CD4-positive, CD25-positive, alpha-beta regulatory T cell (primary cell): ENCODE results near the gene PXYLP1. TPM values are rescaled to one million over a fixed set of nuclear protein-coding genes. Genes with fewer than 3 reads are reported as not detected.
A peak's percentile ranks its signal among the peaks of the same experiment; 100 is the strongest.

Experiments used
- ATAC-seq, 2 donors: fragments of 150-1000 bp; cut with Tn5 transposase; one replicate each; pipeline ENCODE4 v1.10.0; 2021; ENCODE audit warnings: low read depth in 2 of 2, moderate number of reproducible peaks in 2 of 2, moderate library complexity in 1 of 2
- DNase-seq, 3 donors: peaks; one replicate each; pipeline versions ENCODE4 v3.0.0 to v3.0.0-alpha.2; 2012 to 2022; ENCODE audit warnings: mixed read lengths in 1 of 3
- H3K27ac ChIP-seq: one replicate; pipeline ENCODE4 v1.7.0; 2013; ENCODE audit warnings: mild to moderate bottlenecking, low read length; ENCODE audit not compliant: insufficient read depth, poor library complexity, severe bottlenecking
- H3K27me3 ChIP-seq: one replicate; pipeline ENCODE4 v1.7.0; 2013; ENCODE audit warnings: low read length; ENCODE audit not compliant: control insufficient read depth, insufficient read depth
- H3K36me3 ChIP-seq: one replicate; pipeline ENCODE4 v1.7.0; 2013; ENCODE audit warnings: mild to moderate bottlenecking, low read length, moderate library complexity; ENCODE audit not compliant: control insufficient read depth, insufficient read depth
- H3K4me1 ChIP-seq: 2 replicates; pipeline ENCODE4 v1.7.0; 2013; ENCODE audit warnings: mild to moderate bottlenecking, low read length; ENCODE audit not compliant: insufficient read depth, control insufficient read depth, poor library complexity, severe bottlenecking
- H3K4me3 ChIP-seq: one replicate; pipeline ENCODE4 v1.7.0; 2013; ENCODE audit warnings: low read depth, mild to moderate bottlenecking, low read length, moderate library complexity
- H3K9me3 ChIP-seq, 2 experiments: 1 replicate in 1 of 2; 2 replicates in 1 of 2; pipeline ENCODE4 v1.7.0; 2013; ENCODE audit warnings: low read length in 2 of 2, mild to moderate bottlenecking in 1 of 2, moderate library complexity in 1 of 2; ENCODE audit not compliant: control insufficient read depth in 2 of 2
- H3K27ac Mint-ChIP-seq, 3 donors: one replicate each; pipeline ENCODE4 v1.8.0; 2020 to 2022; ENCODE audit warnings: mild to moderate bottlenecking in 3 of 3, mixed read lengths in 3 of 3, moderate library complexity in 2 of 3
- H3K27me3 Mint-ChIP-seq: one replicate; pipeline ENCODE4 v1.8.0; 2022; ENCODE audit warnings: mild to moderate bottlenecking, mixed read lengths
- H3K36me3 Mint-ChIP-seq: one replicate; pipeline ENCODE4 v1.8.0; 2020; ENCODE audit warnings: mixed read lengths
- H3K4me1 Mint-ChIP-seq, 4 donors: one replicate each; pipeline ENCODE4 v1.8.0; 2020 to 2022; ENCODE audit warnings: mixed read lengths in 4 of 4, mild to moderate bottlenecking in 1 of 4
- H3K4me3 Mint-ChIP-seq, 4 donors: one replicate each; pipeline ENCODE4 v1.8.0; 2020 to 2022; ENCODE audit warnings: mild to moderate bottlenecking in 4 of 4, mixed read lengths in 4 of 4, moderate library complexity in 3 of 4
- H3K9me3 Mint-ChIP-seq, 7 donors: one replicate each; pipeline ENCODE4 v1.8.0; 2020 to 2022; ENCODE audit warnings: mixed read lengths in 7 of 7, mild to moderate bottlenecking in 3 of 7, moderate library complexity in 2 of 7
- polyA plus RNA-seq, 4 donors: library from polyadenylated mRNA; unstranded; fragments of 300-500 nt; fragmentation: Illumina TruSeq; gene quantifications; one replicate each; pipeline ENCODE4 v1.2.3, GENCODE V29; 2021
- total RNA-seq: library from RNA; stranded (reverse); gene quantifications from one replicate; pipeline ENCODE4 v1.2.3, GENCODE V29; 2022

Gene PXYLP1
- total and polyA plus RNA-seq, 5 donors from 2014 or later = 3.8 to 11.3 (median 9.8) TPM

GRCh38 chr3:141236361-141236760 is 4.7 kb downstream of the PXYLP1 start:
- Histone ChIP-seq H3K27ac (no peak overlapping the region), H3K4me3 (no peak overlapping the region), H3K4me1 (peaks cover 38% of the 10 kb centered on the region), H3K27me3 (no peaks in the 10 kb centered on the region), H3K9me3 (no peaks in the 10 kb centered on the region), H3K36me3 (no peaks in the 10 kb centered on the region)
- H3K27ac Mint-ChIP-seq = peak overlapping the region in 2 of 3 donors; percentile 17 to 40
- peaks cover 8 to 84% (median 36%) of the 10 kb centered on the region in 4 donors for H3K4me1 Mint-ChIP-seq
- DNase-seq = no peak
- no peaks in the 10 kb centered on the region for H3K9me3 Mint-ChIP-seq
- ATAC-seq = no peak
- H3K4me3 Mint-ChIP-seq = no peak overlapping the region
- peaks cover 22% of the 10 kb centered on the region for H3K36me3 Mint-ChIP-seq
- peaks cover 4% of the 10 kb centered on the region for H3K27me3 Mint-ChIP-seq

GRCh38 chr3:141237701-141238521 is 6.3 kb downstream of the PXYLP1 start:
- no peaks in the 10 kb centered on the region for H3K27me3 Mint-ChIP-seq
- no peaks in the 10 kb centered on the region for H3K27me3 ChIP-seq
- peak overlapping the region; percentile 37 to 79 (median 64) for H3K27ac Mint-ChIP-seq
- H3K4me1 Mint-ChIP-seq = peaks cover 8 to 90% (median 32%) of the 10 kb centered on the region in 4 donors
- H3K36me3 ChIP-seq = no peaks in the 10 kb centered on the region
- H3K4me1 ChIP-seq = peaks cover 27% of the 10 kb centered on the region
- ATAC-seq (peak in 1 of 2 donors; percentile 32), DNase-seq (peak in 1 of 3 donors; percentile 37)
- H3K4me3 Mint-ChIP-seq = peak overlapping the region; percentile 1 to 74 (median 5)
- H3K4me3 ChIP-seq = peak overlapping the region; percentile 0
- H3K9me3 Mint-ChIP-seq = no peaks in the 10 kb centered on the region
- peaks cover 26% of the 10 kb centered on the region for H3K36me3 Mint-ChIP-seq
- no peak overlapping the region for H3K27ac ChIP-seq
- no peaks in the 10 kb centered on the region for H3K9me3 ChIP-seq

- Histone ChIP-seq H3K27ac (no peak overlapping the region), H3K36me3 (no peaks in the 10 kb centered on the region), H3K4me3 (no peak overlapping the region), H3K27me3 (no peaks in the 10 kb centered on the region), H3K9me3 (no peaks in the 10 kb centered on the region), H3K4me1 (peaks cover 28% of the 10 kb centered on the region)
- ATAC-seq = no peak
- Mint-ChIP-seq H3K36me3 (peaks cover 28% of the 10 kb centered on the region), H3K9me3 (no peaks in the 10 kb centered on the region), H3K4me3 (peak overlapping the region in 3 of 4 donors; percentile 8 to 85 (median 74)), H3K4me1 (peaks cover 8 to 83% (median 29%) of the 10 kb centered on the region in 4 donors), H3K27ac (peak overlapping the region in 2 of 3 donors; percentile 37 to 79), H3K27me3 (no peaks in the 10 kb centered on the region)
- no peak for DNase-seq
Measured at GRCh38 chr3:141239511-141240281, 8.1 kb downstream of the PXYLP1 start.

- DNase-seq (no peak), ATAC-seq (no peak)
- no peaks in the 10 kb centered on the region for H3K9me3 Mint-ChIP-seq
- H3K4me1 Mint-ChIP-seq = peaks cover 8 to 77% (median 25%) of the 10 kb centered on the region in 4 donors
- Histone ChIP-seq H3K4me3 (no peak overlapping the region), H3K36me3 (no peaks in the 10 kb centered on the region), H3K27me3 (no peaks in the 10 kb centered on the region), H3K27ac (no peak overlapping the region), H3K4me1 (peaks cover 28% of the 10 kb centered on the region), H3K9me3 (no peaks in the 10 kb centered on the region)
- no peaks in the 10 kb centered on the region for H3K27me3 Mint-ChIP-seq
- peaks cover 23% of the 10 kb centered on the region for H3K36me3 Mint-ChIP-seq
- no peak overlapping the region for H3K27ac Mint-ChIP-seq
- H3K4me3 Mint-ChIP-seq = no peak overlapping the region
Measured at GRCh38 chr3:141240286-141240685, 8.7 kb downstream of the PXYLP1 start.

GRCh38 chr3:141240687-141241615 is 9.3 kb downstream of the PXYLP1 start:
- Histone ChIP-seq H3K27ac (no peak overlapping the region), H3K4me3 (no peak overlapping the region), H3K4me1 (peaks cover 28% of the 10 kb centered on the region), H3K27me3 (no peaks in the 10 kb centered on the region), H3K36me3 (no peaks in the 10 kb centered on the region), H3K9me3 (no peaks in the 10 kb centered on the region)
- Mint-ChIP-seq H3K4me1 (peaks cover 8 to 70% (median 23%) of the 10 kb centered on the region in 4 donors), H3K36me3 (peaks cover 20% of the 10 kb centered on the region), H3K27me3 (no peaks in the 10 kb centered on the region), H3K27ac (no peak overlapping the region), H3K9me3 (no peaks in the 10 kb centered on the region), H3K4me3 (no peak overlapping the region)
- no peak for ATAC-seq
- no peak for DNase-seq

GRCh38 chr3:141241616-141242376 is 10.2 kb downstream of the PXYLP1 start:
- H3K27me3 ChIP-seq = no peaks in the 10 kb centered on the region
- H3K36me3 Mint-ChIP-seq = peaks cover 15% of the 10 kb centered on the region
- peaks cover 27% of the 10 kb centered on the region for H3K4me1 ChIP-seq
- no peak overlapping the region for H3K27ac Mint-ChIP-seq
- DNase-seq = no peak
- no peaks in the 10 kb centered on the region for H3K9me3 Mint-ChIP-seq
- peaks cover 8 to 63% (median 20%) of the 10 kb centered on the region in 4 donors for H3K4me1 Mint-ChIP-seq
- H3K27ac ChIP-seq = no peak overlapping the region
- no peaks in the 10 kb centered on the region for H3K9me3 ChIP-seq
- no peaks in the 10 kb centered on the region for H3K36me3 ChIP-seq
- no peak overlapping the region for H3K4me3 ChIP-seq
- H3K4me3 Mint-ChIP-seq = no peak overlapping the region
- ATAC-seq = no peak
- H3K27me3 Mint-ChIP-seq = no peaks in the 10 kb centered on the region
